Fibroblast of skin of left biceps (primary cell): Measurements from ENCODE around the gene SUSD5.
"Not testable (repeated sequence)": the region's sequence is repeated elsewhere in the genome, so short reads cannot be mapped to it uniquely, and the experiment has no call there.

ENCODE experiments used
- DNase-seq, 2 experiments: peaks; one replicate each; pipeline ENCODE4 v3.0.0-alpha.2; 2013; ENCODE audit warnings: low read depth in 2 of 2

The SUSD5 gene

GRCh38 chr3:33194303-33194702 is 24.3 kb downstream of the SUSD5 start:
- DNase-seq, result no peak

DNA sequence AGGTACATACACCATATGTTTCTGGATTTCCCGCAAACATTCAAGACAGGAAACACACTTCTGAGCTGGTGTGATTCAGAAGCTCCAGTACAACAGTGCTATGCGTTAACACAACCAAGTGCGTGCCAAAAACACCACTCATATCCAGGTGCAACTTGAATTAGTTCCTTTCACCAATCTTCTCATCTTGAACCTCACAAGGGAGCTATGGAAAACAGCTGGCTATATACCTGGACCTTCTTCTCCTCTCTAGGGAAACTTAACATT is 31.3 kb downstream of the SUSD5 start:
- DNase-seq, result no peak

DNA sequence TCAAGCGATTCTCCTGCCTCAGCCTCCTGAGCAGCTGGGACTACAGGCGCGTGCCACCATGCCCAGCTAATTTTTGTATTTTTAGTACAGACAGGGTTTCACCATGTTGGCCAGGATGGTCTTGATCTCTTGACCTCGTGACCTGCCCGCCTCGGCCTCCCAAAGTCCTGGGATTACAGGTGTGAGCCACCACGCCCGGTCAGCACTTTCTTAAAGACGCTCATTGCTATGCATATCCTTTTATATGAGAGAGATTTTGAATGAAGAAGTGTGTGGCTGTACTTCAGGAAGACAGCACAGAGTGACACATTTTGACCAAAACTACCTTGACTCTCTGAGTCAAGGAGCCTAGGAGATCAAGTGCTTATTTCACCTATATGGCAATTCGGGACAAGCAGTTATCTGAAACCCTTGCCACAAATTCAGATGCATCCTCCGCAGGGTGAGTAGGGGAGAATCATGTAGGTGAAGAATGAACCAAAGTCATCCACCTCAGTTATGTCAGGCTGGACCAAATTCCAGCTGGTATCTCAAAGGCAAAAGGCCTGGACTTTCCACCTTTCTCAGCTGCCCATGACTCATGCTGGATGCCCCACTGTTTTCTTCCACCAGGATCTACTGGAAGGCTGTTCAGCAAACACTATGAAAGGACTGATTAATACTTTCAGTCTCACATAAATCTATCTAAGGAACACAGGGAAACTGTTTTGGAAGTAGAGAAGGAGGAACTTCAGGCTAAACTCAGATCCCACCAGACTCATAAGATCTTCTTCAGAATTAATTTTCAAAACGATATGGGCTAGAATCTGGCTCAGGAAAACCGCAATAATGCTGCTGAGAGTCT is 31.9 kb downstream of the SUSD5 start:
- DNase-seq, result no peak

DNA sequence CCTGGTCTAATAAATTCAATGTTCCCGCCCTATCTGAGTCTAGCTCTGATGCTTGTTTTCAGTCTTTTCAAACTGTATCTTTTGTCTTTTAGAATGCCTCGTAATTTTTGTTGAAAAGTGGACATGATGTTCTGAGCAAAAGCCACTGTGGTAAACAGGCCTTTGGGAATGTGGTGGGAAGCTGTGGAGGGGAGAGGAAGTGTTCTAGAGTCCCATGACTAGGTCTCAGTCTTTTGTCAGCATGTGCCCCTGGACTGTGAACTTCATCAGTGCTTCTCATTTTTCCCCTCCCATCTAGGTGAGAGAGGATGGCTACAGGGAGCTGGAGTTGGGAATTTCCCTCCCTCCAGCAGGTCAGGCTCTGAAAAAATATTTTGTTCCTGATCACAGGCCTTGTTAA is 33.7 kb downstream of the SUSD5 start:
- no peak for DNase-seq

- not testable (repeated sequence) for DNase-seq
Observed at GRCh38 chr3:33181641-33182040, 37.0 kb downstream of the SUSD5 start.

- DNase-seq, result no peak
Observed at GRCh38 chr3:33181229-33181628, 37.4 kb downstream of the SUSD5 start.

- no peak for DNase-seq
Observed at GRCh38 chr3:33179132-33179531, 39.5 kb downstream of the SUSD5 start.

DNA sequence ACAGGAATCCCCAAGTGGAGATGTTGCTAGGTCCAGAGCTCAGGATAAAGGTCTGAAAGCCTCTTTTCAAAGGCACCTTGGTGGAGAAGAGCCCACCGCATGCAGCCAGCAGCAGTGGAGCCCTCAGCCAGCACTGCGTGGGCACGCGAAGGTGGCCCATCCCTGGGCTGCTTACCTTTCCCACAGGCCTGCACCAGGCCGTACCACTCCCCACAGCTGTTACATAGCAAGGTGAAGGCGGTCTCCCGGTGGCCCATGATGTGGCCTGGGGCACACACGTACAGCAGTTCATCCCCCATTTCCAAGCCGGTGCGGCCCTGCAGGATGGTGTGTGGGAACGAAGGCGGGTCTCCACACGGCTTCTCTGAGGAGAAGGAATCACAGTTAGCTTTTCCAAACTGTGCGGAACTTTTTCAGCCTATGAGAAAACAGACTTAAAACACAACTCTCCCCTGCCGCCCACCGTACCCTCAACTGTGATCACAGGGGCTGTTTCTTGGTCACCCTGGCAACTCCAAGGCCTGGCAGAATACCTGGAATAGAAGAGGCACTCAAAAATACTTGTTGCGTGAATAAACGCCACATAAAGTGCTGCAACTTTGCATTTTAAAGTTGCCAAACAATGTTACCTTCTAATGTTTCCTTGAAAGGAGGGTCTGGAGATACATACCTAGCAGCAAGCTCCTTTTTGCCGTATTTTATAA is 43.7 kb downstream of the SUSD5 start:
- no peak for DNase-seq

- DNase-seq, result no peak
Observed at GRCh38 chr3:33174095-33174494, 44.5 kb downstream of the SUSD5 start.

DNA sequence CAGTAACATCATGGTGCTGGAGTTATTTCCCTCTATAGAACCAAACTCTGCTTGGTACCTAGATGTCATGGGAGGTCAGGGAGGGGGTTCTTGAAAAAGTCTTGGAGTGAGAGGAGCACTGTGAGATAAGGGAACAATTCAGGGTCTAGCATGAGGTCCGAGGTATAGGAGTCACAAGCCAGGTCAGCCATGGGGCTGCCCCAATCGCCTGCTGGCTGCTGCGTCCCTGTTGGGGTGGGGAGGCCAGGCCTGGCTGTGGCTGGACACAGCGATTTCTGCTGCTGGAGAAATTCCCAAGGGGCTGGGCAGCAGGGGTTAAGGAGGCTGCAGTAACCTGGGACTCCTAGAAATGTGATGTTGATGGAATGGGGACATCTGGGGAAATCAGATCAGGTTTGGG is 44.9 kb downstream of the SUSD5 start:
- no peak for DNase-seq

DNA sequence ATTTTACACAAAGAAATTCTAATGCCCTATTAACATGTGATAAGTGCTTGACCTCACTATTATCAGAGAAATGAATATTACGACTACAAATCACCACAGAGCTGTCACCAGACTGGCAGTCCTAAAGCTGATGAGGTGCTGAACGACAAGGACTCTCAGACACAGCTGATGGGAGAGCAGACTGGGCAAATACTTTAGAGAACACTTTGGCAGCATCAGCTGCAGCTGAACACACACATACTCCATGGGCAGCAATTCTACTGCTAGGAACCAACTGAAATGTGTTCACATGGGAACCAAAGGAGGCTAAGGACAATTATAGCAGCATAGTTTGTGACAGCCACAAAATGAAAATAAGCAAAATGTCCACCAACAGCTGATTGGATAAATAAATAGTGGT is 45.5 kb downstream of the SUSD5 start:
- DNase-seq, result no peak

DNA sequence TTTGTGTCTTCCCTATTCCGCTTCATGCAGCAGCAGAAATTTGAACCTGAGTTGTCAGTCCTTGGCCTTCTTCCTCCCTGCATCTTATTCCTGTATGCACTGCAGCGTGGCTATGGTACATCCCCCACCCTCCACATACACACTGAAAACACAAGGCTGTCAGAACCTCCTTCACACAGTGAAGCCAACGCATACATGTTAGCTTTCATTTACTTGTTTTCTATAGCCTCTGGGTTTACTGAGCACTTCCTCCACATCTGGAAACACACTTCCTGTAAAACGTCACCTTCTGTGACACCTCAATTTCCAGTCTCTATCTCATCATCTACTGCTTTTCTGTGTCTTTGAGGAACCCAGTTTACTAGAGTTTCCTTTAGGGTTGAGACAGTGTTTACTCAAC is 47.0 kb downstream of the SUSD5 start:
- no peak for DNase-seq

DNA sequence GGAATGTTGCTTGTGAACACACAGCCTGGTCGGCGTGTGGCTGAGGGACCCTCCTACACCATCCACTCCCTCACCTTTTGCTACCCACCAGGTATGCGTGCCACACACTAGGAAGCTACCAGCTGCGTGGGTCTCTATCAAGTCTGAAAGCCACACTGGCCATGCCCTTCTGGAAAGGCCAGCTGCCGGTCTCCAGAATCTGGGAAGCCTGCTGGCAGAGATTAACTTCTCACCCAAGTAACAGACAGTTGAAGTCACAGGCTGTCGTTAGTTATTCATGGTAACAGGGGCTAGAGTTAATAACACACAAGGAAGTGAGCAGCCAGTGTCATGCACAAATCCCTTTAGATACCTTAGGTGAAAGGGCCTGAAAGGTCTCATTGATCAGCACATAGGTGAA is 48.1 kb downstream of the SUSD5 start:
- no peak for DNase-seq

DNA sequence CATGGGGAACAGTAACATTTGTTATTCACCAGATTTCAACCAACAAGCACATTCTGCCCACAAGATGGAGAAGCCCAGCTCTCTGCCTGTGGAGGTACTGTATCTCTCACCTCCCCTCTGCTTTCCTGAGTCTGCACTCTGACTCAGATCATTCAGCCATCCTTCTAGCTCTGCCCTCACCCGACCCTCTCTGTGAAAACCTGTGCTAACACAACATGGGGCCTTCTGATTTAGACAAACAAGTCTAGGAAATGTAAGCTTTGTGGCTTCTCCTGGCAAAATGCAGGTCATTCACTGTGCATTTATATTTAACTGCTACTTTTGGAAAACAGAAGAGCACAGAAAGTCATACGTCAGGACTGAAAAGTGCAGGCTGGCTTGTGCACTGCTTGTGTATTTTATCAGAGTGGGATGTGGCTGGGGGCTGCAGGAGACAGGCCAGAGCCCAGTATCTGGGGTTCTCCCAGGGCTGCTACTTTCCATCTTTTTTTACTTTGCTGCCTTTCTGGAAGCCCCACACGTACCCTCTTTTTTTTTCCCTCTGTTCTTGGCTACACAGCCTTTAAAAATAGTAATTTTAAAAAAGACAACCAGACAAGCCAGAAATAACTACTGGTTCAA is 50.8 kb downstream of the SUSD5 start:
- DNase-seq, result no peak

DNA sequence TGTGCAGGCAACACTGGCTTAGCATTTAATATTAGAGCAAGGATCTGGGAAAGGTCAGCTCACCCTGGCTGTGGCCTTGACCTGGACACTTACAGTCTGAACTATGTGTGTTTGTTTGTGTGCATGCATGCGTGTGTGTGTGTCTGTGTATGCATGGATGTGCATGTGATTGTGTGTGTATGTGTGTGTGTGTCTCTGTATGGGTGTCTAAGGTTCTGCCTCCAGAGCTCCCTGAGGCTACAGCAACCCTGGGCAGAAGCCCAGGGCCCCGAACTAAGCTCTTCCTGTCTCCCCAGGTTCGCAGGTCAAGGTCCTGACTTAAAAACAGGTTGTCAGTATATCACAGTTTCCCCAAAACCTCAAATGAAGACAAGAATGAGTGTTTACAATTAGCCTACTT is 51.3 kb downstream of the SUSD5 start:
- DNase-seq, result no peak

- DNase-seq, result no peak
Observed at GRCh38 chr3:33166095-33166494, 52.5 kb downstream of the SUSD5 start.

- DNase-seq, result no peak
Observed at GRCh38 chr3:33165372-33165771, 53.2 kb downstream of the SUSD5 start.

- not testable (repeated sequence) for DNase-seq
Observed at GRCh38 chr3:33162621-33163020, 56.0 kb downstream of the SUSD5 start.

DNA sequence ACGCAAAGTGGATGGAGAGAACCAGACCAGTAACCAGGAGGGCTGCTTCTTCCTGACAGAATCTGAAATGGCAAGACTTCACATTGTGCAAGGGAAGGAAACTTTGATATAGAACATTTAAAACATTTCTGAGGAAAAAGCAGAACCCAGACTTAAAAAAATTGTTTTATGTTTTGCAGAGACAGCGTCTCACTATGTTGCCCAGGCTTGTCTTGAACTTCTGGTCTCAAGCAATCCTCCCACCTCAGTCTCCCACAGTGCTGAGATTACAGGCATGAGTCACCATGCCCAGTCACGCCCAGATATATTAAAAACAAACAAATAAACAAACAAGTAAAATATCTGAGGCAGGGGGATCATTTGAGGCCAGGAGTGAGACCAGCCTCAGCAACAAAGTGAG is 58.6 kb downstream of the SUSD5 start:
- DNase-seq, result no peak

GRCh38 chr3:33159234-33159633 is 59.4 kb downstream of the SUSD5 start:
- no peak for DNase-seq

- DNase-seq, result no peak
Observed at GRCh38 chr3:33155301-33155700, 63.3 kb downstream of the SUSD5 start.

DNA sequence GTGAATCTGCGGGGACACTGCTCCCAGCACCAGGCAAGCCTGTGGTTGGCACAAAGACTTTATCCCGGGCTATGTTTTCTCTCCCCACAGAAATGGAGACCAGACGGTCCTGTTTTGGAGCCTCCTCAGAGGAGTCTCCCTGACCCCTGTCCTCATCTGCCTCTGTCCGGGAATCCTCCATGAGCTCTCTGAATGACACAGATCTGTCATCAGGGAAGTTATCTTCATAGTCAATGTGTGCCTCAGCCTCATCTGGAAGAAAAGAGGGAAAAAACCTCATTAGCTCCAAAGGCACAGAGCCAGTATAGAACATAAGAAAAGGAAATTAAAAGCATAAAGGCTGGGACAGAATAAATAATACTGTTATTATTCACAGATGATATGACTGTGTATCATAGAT is 64.8 kb downstream of the SUSD5 start:
- no peak for DNase-seq
